ENCODE results near the gene SP2.

Gene SP2

DNA sequence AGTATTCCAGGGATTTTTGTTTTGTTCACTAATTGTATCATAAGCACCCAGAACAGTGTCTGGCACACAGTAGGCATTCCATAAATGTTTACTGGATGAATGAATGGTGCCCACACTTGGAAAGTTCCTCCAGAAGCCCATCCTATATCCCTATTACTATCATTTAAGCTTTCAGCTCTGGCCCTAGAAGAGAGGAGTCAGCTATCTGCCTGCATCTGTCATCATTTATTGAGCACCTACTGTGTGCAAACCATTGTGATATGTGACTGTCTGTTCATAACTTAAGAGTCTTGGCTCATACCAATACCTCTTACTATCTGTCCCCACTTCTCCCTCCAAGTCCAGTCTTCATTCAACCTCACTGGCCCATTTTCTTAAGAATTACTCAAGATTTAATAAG lies 25.0 kb upstream of the SP2 start:
- no peak for DNase-seq

DNA sequence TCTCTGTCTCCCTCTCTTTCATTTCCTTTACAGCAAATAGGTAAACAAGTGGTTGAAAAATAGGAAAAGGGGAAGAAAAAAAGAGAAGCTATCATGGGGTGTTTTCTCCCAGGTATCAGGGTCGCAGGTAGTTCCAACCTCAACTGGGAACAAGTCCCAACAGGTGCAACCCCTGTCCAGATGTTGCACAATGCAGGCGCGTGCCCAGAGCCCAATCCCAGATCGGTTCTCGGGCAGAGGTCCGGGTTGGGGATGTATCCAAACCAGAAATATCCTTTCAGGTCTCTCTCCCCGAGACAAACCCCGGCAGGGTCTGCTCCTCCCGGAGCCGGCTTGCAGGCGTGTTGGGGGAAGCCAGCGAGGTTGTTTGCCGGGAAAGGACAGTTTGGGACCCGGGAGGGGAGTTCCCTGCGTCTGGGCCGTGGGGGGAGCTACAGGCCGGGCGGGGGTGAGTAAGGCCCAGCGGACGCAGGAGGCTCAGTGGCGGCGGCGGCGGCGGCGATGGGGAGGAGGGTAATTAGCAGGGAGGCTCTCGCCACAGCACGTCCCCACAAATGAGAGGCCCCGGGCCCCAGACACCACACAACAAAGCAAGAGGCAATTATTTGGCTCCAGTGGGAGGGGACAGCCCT lies 23.9 kb upstream of the SP2 start:
- DNase-seq: no peak

GRCh38 chr17:47872651-47873161 lies 23.3 kb upstream of the SP2 start:
- no peak for DNase-seq

DNA sequence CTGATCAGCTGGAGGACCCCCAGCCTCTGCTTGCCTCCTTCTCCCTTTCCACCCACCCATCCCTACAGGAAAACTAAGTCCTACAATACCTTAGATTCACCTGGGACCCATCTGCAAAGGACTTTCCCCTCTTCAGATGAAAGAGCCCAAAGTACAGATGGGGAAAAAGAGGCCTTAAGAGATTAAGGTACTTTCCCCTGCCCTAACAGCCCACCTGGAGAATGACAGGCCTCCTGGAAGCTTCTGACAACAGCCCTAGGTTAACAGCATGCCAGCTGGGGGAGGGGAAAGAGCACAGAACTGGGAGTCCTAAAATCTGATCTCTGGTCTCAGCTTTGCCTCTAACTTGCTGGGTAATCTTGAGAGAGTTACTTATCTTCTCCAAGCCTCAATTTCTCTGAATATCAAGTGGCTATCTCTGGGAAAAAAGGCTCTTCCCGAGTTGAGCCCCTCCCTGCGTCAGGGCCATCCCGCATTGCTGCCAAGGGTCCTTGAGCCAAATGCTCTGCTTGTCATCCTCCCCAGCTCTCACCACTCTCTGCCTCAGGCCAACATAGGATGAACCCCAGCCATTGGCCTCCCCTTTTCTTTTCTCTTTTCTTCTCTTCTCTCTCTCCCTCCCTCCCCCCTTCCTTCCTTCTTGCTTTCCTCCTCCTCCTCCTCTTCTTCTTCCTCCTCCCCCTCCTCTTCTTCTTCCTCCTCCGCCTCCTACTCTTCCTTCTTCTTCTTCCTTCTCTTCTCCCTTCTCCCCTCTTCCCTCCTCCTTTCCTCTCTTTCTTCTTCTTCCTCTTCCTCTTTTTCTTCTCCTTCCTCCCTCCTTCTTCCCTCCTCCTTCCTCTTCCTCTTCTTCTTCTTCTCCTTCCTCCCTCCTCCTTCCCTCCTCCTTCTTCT lies 22.6 kb upstream of the SP2 start:
- DNase-seq: no peak

DNA sequence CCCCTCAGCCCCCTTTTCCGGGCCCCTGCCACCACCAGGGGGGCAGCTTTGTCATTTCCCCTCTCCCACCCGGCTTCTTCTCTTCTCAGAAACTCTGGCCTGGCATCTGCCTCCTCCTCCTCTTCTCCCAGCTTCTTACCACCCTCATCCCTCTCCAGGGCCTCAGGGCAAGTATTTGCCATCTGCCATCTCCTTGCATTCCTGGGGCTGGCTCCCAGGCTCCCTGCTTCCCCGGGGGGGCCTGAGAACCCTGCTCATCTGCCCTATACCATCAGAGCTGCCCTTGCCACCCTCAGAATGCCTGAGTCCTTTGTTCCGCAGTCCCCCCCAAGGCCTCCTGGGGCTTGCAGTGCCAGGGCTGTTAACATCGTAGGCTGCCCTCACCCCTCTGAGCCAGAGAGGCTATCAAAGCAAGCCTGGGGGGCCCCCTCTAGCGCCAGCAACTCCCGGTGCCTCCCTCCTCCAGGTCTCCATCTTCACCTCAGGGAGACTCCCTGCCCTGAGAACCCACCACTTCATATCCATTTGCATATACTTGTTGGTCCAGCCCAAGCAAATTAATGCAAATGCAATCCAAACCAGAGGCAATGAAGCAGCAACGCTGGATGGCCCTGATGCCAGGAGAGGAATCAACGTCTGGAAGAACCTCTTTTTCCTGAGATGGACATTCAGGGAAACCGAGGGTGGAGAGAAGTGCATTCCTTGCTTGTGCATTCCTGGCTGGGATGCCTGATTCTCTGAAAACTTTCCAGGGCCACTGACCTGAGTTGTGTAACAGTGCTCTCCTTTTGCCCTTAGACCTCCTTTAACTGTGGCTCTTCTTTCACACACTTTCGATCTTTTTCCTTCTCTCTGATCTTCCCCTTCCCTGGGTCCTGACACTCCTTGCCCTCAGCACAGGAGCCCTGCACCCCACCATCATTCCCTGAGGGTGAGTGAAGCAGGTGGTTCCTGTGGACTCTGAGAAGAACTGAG lies 20.7 kb upstream of the SP2 start:
- DNase-seq: no peak

- no peak for DNase-seq
These were observed 18.5 kb upstream of the SP2 start for GRCh38 chr17:47877368-47878034.

- DNase-seq: no peak
These were observed 17.6 kb upstream of the SP2 start for GRCh38 chr17:47878203-47879027.

DNA sequence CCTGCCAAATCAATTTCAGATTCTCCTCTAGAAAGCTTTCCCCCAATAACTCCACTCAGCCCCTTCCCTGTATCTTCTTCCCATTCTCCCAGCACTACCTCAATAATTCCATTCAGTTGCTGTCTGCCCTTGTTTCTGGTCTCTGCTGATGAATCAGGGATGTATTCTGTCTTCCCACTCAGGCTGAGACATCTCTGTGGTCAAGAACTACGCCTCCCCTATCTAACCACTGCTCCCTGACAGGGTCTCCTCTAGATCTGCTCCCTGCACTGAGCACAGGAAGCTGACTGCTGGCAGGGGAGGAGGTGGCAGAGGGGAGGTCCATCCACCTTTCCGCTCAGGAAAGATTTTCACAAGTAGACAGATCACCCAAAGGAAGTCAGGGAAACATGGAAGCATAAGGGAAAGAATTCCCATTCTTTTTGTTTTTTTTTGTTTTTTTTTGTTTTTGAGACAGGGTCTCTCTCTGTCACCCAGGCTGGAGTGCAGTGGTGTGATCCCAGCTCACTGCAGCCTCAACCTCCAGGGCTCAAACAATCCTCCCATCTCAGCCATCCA lies 16.9 kb upstream of the SP2 start:
- DNase-seq: no peak

DNA sequence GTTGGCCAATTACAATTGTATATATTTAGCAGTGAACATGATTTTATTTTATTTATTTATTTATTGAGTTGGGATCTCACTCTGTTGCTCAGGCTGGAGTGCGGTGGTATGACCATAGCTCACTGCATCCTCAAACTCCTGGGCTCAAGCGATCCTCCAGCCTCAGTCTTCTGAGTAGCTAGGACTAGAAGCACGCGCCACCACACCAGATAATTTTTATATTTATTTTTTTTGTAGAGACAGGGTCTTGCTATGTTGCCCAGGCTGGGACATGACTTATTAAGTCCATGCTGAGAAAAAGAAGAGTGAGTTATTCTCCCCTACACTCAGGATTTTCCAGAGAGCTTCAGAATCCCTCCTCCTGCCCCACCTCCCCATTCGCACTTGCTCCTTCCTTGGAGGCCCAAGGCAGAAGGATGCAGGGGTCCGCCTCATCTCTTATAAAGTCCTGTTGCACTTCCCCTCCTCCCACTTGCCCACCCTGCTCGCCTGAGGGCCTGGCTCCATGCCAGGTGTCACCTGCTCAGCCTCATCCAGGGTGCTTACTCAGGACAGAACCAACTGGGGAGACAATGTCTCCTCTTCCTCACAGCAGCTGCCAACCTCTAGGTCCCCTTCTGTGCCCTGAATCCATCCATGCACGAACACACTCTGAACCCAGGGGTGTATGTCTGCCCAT lies 16.1 kb upstream of the SP2 start:
- DNase-seq: no peak

DNA sequence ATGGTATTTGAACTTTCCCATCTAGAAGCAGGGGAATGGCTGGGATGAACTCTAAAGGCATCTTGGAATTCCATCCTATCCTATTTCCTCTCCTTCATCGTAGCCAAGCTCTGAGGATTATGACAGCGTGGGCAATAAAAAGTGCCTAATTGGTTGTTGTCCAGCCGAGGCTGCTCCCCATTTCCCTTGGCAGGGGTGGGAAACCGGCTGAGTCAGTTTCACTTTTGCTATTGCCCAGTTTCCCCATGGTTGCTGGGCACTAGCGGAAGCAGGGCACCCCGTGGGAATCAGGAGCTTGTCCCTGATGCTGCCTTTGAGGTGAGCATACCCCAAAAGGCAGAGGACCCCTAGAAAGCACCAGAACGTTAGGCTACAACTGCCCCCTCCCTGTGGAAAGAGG lies 13.8 kb upstream of the SP2 start:
- DNase-seq: no peak

GRCh38 chr17:47882695-47883588 lies 13.1 kb upstream of the SP2 start:
- DNase-seq: no peak

DNA sequence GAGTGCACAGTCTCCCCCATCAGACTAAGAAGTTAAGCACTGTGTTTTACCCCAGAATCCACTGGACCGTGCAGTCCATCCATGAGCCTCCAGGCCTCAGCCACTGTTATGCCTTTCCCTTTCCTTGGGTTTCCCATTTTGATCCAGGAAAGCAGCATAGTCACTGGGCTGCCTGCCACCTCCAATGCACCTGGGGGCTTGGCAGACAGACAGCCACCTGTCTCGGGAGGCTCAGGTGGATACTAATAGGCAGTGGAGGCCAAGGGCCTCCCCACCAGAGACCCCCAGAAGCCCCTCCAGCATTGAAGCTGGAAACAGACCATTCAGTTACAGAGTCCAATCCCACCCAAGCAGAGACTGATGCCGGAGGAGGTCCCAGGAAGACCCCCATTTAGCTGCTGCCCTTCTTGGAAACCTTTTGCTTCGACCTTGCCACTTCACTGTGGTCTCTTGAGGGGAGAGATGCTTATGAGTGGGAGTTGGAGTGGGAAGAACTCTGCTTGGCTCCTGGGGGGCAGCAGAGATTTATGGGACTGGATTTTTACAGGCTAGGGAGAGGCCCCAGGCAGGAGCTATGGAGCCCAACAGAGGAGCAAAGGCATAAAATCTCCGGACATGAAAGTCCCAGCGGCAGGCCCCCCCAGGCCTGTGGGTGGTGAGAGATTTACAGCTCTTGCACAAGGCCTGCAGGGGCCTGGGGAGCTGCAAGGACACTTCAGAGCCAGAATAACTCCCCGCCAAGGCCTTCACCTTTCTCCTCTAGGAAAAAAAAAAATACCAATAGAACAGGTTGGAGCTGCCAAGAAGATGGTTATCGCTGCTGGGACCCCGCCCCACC lies 12.2 kb upstream of the SP2 start:
- no peak for DNase-seq

DNA sequence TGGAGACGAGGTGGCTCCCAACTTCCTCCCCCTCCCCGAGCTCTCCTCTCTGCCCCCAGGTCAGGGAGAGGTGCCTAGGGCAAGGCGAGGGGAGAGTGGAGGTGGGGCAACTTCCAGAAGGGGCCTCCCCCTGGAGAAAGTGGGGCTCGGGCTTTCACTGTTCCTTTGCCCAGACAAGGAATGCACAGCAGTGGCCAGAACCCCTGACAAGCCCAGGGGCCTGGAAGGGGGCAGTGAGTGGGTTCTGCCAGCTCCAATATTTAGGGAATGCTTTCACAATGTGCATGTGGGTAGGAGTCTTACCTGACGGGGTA lies 11.7 kb upstream of the SP2 start:
- no peak for DNase-seq

GRCh38 chr17:47884905-47885730 lies 10.9 kb upstream of the SP2 start:
- no peak for DNase-seq

DNA sequence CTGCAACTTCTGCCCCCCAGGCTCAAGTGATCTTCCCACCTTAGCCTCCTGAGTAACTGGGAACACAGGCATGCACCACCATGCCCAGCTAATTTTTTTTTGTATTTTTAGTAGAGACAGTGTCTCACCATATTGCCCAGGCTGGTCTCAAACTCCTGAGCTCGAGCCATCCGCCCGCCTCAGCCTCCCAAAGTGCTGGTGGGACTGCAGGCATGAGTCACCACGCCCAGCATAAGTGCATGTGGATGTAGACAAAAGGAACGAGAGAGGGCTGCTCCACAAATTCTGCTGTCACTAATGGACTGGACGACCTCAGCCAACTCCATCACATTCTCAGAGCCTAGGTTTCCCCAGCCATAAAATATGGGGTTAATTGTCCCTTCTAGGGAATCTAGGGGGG lies 7.7 kb upstream of the SP2 start:
- no peak for DNase-seq

- DNase-seq: peak; percentile 73
These were observed 6.1 kb upstream of the SP2 start for GRCh38 chr17:47889734-47890529.

DNA sequence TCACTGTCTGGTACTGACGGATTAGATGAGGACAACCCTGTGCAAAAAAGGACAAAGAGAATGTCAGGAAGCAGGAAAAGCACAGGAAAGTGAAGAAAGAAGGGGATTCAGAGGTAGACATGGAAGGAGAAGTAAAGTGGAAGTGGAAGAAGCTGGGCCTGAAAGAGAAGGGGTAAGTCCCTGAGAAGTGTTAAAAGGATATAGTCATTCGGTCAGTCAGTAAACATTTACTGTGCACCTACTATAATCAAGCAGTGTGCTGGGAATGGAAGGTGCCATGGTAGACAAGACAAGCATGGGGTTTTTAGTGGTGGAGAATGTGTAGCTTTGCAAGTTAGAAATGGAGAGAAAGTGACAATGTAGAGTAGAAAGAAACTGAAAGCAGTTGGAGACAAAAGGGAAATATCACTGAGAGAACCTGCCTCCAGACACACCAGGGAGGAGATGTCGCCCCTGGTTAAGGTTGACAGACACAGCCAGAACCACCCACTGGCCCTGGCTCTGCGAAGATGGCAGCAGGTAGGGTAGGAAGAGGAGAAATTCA lies 4.4 kb upstream of the SP2 start:
- no peak for DNase-seq

Data from NCI-H2081 treated with DMSO at 0.1 percent for 48 hours (cell line).